Activated naive CD4-positive, alpha-beta T cell treated with anti-CD3 and anti-CD28 coated beads, Interleukin-2, amount 50 U/mL, for 24 hours (primary cell): Measurements from ENCODE around the gene GAK.
"Not testable (repeated sequence)": the region's sequence is repeated elsewhere in the genome, so short reads cannot be mapped to it uniquely, and the experiment has no call there.

Experiments used
- H3K27ac Mint-ChIP-seq: one replicate; pipeline ENCODE4 v1.8.0; 2021; ENCODE audit warnings: mild to moderate bottlenecking, mixed read lengths
- H3K27me3 Mint-ChIP-seq: one replicate; pipeline ENCODE4 v1.8.0; 2021; ENCODE audit warnings: mixed read lengths
- H3K36me3 Mint-ChIP-seq: one replicate; pipeline ENCODE4 v1.8.0; 2021; ENCODE audit warnings: mixed read lengths
- H3K4me1 Mint-ChIP-seq: one replicate; pipeline ENCODE4 v1.8.0; 2021; ENCODE audit warnings: mixed read lengths
- H3K4me3 Mint-ChIP-seq: one replicate; pipeline ENCODE4 v1.8.0; 2021; ENCODE audit warnings: mild to moderate bottlenecking, mixed read lengths
- H3K9me3 Mint-ChIP-seq: one replicate; pipeline ENCODE4 v1.8.0; 2021; ENCODE audit warnings: mixed read lengths

GAK gene

DNA sequence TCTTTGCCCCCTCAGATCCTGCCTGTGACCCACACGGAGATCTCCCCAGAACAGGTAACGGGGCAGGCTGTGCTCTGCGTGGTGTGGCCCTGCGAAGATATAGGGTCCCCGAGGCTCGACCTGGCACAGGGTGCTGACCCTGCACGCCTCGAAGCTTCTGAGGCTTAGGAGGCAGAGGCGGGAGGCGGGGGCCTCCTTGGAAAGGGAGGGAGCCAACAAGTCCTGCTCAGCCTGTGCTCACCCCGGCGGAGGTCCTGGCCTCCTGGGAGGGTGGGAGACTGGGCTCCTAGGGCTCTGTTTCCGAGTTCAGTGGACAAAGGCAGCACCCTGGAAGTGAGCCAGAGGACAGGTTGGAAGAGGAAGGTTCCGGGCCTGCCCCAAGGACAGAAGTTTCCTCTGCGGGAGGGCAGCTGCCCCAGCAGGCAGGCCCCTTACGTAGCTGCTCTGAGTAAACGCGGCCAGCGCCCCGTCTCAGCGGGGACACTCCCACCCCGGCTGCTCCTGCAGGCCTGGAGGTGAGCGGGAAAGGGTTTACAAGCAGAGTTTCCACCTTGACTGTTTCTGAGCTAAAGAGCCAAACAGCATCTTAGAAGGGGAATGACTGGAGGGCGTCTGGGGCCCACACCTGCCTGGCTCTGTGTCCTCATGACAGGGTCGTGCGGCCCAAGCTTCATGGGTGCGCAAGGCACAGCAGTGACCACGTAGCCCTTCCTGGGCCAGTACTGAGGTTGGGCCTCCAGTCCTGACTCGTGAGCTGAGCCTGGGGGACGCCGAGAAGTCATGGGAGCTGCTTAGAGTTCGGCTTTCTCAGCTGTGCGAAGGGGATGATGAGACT, 16.2 kb upstream of the GAK start:
- Mint-ChIP-seq H3K36me3 (no peaks in the 10 kb centered on the region), H3K9me3 (no peaks in the 10 kb centered on the region), H3K4me1 (peaks cover 13% of the 10 kb centered on the region), H3K27me3 (no peaks in the 10 kb centered on the region), H3K27ac (no peak overlapping the region), H3K4me3 (no peak overlapping the region)

DNA sequence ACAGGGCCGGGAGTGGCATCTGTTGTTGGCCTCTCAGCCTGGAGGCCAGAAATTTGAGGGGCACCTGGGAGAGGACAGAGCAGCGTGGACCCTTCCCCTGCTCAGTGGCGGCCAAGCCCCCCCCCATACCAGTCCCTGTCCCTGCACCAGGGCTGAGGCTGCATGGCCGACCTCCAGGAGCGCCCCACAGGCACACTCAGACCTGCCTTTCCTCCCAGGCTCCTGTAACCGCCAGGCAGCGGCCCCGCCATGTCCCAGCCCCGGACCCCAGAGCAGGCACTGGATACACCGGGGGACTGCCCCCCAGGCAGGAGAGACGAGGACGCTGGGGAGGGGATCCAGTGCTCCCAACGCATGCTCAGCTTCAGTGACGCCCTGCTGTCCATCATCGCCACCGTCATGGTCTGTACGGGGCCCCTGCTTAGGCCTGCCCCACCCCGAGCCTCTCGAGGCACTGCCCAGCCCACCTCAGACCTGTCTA, 15.4 kb upstream of the GAK start:
- peaks cover 13% of the 10 kb centered on the region for H3K4me1 Mint-ChIP-seq

DNA sequence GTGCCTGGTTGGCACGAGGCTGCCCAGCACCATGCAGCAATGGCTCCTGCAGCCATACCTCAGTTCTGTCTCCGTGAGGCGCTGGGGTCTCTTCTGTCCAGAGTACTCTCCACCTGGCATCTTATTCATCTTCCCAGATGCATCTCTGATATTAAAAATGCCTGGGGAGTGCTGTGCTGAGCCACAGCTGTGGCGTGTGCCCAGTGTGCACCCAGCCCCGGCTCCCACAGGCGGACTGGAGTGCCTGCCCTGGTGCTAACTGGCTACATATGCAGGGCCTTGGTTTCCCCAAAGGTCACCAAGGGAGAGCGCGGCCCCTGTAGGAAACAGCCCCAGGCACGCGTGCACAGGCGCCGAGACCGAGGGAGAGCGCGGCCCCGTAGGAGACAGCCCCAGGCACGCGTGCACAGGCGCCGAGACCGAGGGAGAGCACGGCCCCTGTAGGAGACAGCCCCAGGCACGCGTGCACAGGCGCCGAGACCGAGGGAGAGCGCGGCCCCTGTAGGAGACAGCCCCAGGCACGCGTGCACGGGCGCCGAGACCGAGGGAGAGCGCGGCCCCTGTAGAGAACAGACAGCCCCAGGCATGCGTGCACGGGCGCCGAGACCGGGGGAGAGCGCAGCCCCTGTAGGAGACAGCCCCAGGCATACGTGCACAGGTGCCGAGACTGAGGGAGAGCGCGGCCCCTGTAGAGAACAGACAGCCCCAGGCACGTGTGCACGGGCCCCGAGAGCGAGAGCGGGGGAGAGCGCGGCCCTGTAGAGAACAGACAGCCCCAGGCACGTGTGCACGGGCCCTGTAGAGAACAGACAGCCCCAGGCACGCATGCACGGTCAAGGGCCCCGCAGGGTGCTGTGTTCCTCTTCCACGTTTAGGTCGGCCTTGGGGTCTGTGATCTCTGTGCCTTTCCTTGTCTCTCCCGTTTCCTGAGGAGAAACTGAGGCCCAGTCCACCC, 14.7 kb upstream of the GAK start:
- Mint-ChIP-seq H3K27ac (no peak overlapping the region), H3K9me3 (no peaks in the 10 kb centered on the region), H3K36me3 (peaks cover 1% of the 10 kb centered on the region), H3K27me3 (no peaks in the 10 kb centered on the region), H3K4me1 (peaks cover 13% of the 10 kb centered on the region), H3K4me3 (no peak overlapping the region)

More for the DNA sequence above, 15.4 kb upstream of the GAK start:
- Mint-ChIP-seq H3K27ac (no peak overlapping the region), H3K27me3 (no peaks in the 10 kb centered on the region), H3K4me3 (no peak overlapping the region), H3K36me3 (peaks cover 1% of the 10 kb centered on the region), H3K9me3 (no peaks in the 10 kb centered on the region)

DNA sequence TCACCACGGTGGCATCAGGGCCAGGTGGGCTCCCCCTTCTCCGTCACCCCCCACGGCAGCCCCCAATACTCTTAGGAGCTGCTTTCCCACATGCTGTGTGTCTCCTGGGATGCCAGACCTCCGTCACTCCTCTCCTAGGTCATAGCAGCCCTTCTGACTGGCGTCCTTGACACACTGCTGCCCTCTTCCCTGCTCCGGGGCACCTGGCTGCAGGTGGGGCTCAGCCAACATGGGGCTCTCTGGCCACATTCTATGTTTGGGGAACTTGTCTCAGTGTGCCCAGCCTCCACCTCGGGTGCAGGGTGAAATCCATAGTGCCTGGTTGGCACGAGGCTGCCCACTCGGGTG, 14.0 kb upstream of the GAK start:
- H3K9me3 Mint-ChIP-seq = no peaks in the 10 kb centered on the region
- H3K4me3 Mint-ChIP-seq = no peak overlapping the region
- peaks cover 1% of the 10 kb centered on the region for H3K36me3 Mint-ChIP-seq
- peaks cover 13% of the 10 kb centered on the region for H3K4me1 Mint-ChIP-seq
- H3K27me3 Mint-ChIP-seq = no peaks in the 10 kb centered on the region
- H3K27ac Mint-ChIP-seq = no peak overlapping the region

DNA sequence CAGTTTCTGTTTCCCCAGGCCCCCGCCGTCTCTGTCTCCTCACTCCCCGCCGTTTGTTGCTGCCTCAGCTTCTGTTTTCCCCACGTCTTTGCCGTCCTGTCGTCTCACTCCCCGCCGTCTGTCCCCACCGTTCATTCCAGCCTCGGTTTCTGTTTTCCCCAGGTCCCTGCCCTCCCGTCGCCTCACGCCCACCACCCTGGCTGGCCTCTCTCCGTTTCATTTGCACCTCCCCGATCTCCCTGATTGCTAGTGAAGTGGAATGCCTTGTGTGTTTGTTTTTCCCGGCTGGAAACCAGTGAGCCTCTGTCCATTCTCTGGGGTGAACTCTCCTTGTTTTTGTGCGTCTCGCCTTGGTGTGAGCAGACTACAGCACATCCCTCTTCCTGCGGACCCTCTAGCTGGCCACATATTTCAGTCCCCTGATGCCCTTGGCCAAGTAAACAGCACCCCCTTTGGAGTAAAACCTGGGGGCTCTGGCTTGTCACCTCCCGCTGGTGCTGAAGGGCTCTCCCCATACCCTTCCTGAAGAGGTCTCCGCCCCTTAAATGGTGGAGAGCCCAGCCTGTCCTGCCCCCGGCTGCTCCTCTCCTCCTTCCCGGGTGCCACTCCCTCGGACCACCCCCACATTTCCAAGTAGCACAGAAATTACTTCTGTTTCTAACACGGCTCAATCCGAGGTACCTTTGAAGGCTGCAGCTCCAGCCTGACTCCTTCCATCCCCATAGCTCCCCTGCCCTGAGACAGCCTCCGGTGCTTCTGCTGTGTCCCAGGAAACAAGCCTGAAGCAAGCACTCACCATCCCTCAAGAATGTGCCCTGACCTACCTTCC, 13.4 kb upstream of the GAK start:
- H3K36me3 Mint-ChIP-seq = peaks cover 1% of the 10 kb centered on the region
- H3K9me3 Mint-ChIP-seq = no peaks in the 10 kb centered on the region
- H3K4me3 Mint-ChIP-seq = no peak overlapping the region
- H3K4me1 Mint-ChIP-seq = peaks cover 13% of the 10 kb centered on the region
- H3K27ac Mint-ChIP-seq = no peak overlapping the region
- H3K27me3 Mint-ChIP-seq = no peaks in the 10 kb centered on the region

DNA sequence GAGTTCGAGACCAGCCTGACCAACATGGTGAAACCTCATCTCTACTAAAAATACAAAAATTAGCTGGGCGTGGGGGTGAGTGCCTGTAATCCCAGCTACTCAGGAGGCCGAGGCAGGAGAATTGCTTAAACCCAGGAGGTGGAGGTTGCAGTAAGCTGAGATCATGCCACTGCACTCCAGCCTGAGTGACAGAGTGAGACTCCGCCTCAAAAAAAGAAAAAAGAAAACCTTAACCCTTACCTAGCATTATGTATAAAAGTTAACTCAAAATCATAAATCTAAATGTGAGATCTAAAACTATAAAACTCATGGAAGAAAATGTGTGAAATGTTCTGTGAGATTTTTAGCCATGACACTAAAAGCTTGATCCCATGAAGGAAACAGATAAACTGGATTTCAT, 7.4 kb upstream of the GAK start:
- H3K27me3 Mint-ChIP-seq, H3K9me3 Mint-ChIP-seq, H3K4me3 Mint-ChIP-seq, H3K36me3 Mint-ChIP-seq, H3K27ac Mint-ChIP-seq: not testable (repeated sequence)
- peaks cover 16% of the 10 kb centered on the region for H3K4me1 Mint-ChIP-seq

DNA sequence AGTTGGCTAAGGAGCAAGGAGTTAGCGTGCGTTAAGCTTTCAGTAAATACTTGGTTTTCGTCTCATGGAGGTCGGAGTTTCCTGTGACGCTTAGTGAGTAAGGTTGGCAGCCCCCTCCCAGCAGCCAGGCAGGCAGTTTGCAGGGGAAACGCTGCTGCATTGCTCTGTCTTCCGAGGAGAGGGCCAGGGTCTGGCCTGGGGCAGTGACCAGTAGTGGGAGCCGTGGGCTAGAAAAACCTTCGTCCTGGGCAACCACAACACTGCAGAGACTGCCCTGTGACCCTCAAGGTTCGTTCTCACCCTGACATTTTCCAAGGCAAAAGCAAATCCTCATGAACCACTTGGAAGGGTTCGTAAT, 576 bp upstream of the GAK start:
- peaks cover 46% of the 10 kb centered on the region for H3K4me1 Mint-ChIP-seq

DNA sequence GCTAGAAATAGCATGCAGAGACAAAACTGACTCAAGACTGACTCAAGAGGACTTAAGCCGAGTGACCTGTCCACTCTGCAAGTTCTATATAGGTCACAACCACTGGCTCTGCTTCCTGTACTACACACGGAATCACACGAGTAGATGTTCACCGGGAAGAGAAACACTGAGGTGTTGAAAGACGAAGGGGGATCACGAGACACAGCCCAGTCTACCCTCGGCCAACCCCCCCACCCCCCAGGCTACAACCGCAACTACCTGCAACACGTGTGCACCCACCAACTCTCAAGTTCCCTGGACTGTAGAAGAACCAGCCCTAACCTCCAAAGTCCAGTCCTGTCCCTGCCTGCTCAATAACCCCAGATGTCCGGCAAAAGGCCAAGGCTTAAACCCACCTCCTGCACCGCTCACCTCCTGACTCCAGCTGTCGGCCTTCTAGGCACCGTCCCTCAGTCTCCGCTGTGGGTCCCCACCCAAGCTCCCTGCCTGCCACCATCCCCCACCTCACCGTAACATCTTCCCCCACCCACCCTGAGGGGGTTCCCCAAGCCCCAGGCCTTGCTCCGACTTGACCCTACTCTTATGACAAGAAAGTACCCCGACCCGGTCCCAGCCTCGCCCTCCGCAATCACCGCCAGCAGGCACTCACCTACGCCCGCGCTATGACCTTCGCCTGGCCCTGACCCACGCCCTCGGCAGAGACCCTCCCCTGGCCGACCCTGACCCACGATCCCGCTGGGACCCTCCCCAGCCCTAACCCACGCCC, 739 bp downstream of the GAK start:
- Mint-ChIP-seq H3K36me3 (no peaks in the 10 kb centered on the region), H3K27me3 (no peaks in the 10 kb centered on the region), H3K4me1 (peaks cover 46% of the 10 kb centered on the region), H3K27ac (peak overlapping the region; percentile 93), H3K9me3 (no peaks in the 10 kb centered on the region), H3K4me3 (peak overlapping the region; percentile 92)

More for the DNA sequence above, 576 bp upstream of the GAK start:
- Mint-ChIP-seq H3K9me3 (no peaks in the 10 kb centered on the region), H3K36me3 (no peaks in the 10 kb centered on the region), H3K4me3 (peak overlapping the region; percentile 92), H3K27ac (peak overlapping the region; percentile 93), H3K27me3 (no peaks in the 10 kb centered on the region)

DNA sequence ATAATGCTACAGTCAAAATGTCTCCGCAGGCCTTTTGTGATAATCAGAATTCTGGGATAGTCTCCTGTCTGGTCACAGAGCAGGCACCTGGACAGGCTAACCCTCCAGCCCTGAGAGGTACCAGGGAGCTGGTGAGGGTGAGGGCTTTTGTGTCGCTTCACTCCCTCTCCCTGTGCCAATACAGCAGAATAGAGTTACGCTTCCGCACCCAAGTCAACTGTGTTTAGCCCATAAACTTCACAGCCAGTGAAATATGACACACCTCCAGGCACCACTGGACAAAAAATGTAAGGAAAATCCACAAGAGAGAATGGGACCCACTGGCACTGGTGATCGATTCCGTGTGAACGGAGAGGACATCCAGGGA, 1.3 kb downstream of the GAK start:
- Mint-ChIP-seq H3K4me3 (peak overlapping the region; percentile 92), H3K4me1 (peaks cover 49% of the 10 kb centered on the region), H3K27ac (peak overlapping the region; percentile 93), H3K27me3 (no peaks in the 10 kb centered on the region), H3K36me3 (peaks cover 3% of the 10 kb centered on the region), H3K9me3 (no peaks in the 10 kb centered on the region)

DNA sequence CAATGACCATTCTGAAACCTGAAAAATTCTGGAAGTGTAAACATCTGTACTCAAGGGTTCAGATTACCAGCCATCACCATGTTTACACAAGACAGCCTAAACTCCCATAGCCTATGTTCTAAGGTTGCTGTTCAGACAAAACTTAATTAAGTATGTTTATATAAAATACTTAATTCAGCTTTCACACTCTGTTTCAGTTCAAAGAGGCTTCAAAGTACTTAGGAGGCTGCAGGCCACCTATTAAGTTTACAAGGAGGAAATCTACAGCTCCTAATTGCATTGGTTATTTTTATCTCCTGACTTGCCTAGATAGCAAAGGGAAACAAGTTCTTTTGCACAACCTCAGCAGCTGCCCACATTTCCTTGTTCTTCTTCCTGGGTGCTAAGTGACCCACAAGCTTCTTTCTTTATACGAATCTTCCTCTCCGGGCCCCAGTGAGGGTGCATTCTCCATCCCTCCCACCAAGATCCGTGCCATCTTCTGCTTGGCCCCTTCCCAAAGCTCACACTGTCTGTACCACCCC, 2.0 kb downstream of the GAK start:
- Mint-ChIP-seq H3K36me3 (peaks cover 3% of the 10 kb centered on the region), H3K9me3 (no peaks in the 10 kb centered on the region), H3K4me3 (peak overlapping the region; percentile 92), H3K27ac (peak overlapping the region; percentile 25), H3K27me3 (no peaks in the 10 kb centered on the region), H3K4me1 (peaks cover 56% of the 10 kb centered on the region)

DNA sequence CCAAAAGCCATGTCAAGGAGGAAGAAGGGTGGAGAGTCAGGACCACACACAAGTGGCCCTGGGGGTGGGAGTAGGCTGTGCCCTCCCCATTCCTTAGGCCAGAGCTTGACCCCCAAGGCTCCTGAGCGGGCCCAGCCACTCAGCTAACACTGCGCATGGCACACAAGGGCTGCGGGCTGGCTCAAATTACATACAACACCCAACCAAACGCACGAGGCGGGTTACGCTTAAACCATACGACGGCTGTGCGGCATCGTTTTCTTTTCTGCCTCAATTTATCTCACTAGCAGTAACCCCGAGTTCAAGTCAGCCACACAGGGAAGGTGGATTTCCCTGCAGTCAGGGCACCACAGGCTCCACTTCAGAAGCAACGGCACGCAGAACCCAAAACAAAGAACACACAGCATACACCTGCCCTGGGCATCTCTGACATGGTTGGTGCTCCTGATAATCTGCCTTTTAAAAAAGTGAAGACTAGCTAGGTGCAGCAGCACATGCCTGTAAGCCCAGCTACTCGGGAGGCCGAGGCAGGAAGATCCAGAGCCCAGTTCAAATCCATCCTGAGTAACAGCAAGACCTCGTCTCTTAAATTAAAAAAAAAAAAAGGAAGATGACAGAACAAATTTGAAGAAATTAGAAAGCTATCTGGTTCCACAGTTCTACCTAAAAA, 2.9 kb downstream of the GAK start:
- H3K27ac Mint-ChIP-seq = no peak overlapping the region
- peaks cover 59% of the 10 kb centered on the region for H3K4me1 Mint-ChIP-seq
- H3K27me3 Mint-ChIP-seq = no peaks in the 10 kb centered on the region
- H3K4me3 Mint-ChIP-seq = peak overlapping the region; percentile 33
- peaks cover 3% of the 10 kb centered on the region for H3K36me3 Mint-ChIP-seq
- no peaks in the 10 kb centered on the region for H3K9me3 Mint-ChIP-seq

DNA sequence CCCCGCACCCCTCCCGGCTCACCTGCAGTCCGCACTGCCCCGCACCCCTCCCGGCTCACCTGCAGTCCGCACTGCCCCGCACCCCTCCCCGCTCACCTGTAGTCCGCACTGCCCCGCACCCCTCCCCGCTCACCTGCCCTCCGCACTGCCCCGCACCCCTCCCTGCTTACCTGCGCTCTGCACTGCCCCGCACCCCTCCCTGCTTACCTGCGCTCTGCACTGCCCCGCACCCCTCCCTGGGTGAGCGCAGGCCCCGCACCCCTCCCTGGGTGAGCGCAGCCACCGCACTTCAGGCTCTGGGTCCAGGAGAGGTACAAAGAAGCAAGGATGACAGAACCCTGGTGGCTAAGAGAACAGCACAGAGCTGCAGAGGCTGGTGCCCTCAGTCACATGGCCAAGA, 4.5 kb downstream of the GAK start:
- not testable (repeated sequence) for H3K36me3 Mint-ChIP-seq, H3K27me3 Mint-ChIP-seq, H3K27ac Mint-ChIP-seq, H3K9me3 Mint-ChIP-seq, H3K4me3 Mint-ChIP-seq
- H3K4me1 Mint-ChIP-seq = peaks cover 64% of the 10 kb centered on the region

DNA sequence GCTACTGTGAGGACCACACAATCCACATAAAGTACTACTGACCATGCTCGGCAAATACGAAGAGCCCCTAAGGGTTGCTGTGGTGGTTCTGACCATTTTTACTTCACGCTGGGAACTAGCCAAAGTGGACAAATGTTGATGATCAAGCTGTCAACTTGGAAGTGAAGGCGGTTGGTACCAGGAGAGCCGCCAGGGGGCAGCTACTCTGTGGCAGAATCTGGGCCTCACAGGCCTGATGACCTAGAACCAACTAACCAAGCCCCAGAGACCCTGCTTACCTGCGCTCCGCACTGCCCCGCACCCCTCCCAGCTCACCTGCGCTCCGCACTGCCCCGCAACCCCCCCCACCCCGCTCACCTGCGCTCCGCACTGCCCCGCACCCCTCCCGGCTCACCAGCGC, 5.6 kb downstream of the GAK start:
- Mint-ChIP-seq H3K27ac (no peak overlapping the region), H3K36me3 (peaks cover 3% of the 10 kb centered on the region), H3K4me1 (peaks cover 72% of the 10 kb centered on the region), H3K27me3 (no peaks in the 10 kb centered on the region), H3K9me3 (no peaks in the 10 kb centered on the region), H3K4me3 (no peak overlapping the region)

DNA sequence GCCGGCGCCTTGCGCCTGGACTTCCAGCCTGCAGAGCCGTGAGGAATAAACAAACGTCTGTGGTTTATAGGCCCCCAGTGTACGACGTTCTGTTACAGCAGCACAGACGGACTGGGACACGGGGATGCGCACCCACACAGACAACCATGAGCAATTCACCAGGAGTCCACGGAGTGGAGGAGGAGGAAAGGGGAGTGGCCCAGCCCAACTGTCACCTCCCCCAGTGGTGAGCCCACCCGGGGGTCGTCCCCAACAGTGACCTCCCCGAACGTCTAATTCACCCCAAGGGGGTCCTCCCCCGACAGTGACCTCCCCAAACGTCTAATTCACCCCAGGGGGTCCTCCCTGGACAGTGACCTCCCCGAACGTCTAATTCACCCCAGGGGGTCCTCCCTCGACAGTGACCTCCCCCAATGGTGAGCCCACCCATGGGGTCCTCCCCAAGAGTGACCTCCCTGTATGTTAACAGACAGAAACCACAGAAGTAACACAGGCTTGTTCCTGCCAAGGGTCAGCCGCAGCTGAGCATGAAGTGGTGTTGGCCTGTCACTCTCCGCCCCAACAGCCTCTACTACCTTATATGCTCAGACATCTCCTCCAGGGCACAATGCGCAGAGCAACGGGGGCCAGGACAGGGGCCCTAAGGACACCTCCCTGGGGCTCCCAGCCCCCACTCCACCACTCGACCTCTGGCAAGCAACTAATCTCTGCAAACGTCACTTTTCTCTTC, 6.2 kb downstream of the GAK start:
- Mint-ChIP-seq H3K4me1 (peaks cover 72% of the 10 kb centered on the region), H3K4me3 (no peak overlapping the region), H3K27ac (peak overlapping the region; percentile 36), H3K9me3 (no peaks in the 10 kb centered on the region), H3K27me3 (no peaks in the 10 kb centered on the region), H3K36me3 (peaks cover 3% of the 10 kb centered on the region)
